Measurements from ENCODE around the gene CHURC1. TPM values are rescaled to one million over a fixed set of nuclear protein-coding genes. Genes with fewer than 3 reads are reported as not detected.
A peak's percentile ranks its signal among the peaks of the same experiment; 100 is the strongest.

Gene CHURC1
- total and polyA plus RNA-seq, 2 experiments from 2014 or later: 42.0 to 218 TPM

DNA sequence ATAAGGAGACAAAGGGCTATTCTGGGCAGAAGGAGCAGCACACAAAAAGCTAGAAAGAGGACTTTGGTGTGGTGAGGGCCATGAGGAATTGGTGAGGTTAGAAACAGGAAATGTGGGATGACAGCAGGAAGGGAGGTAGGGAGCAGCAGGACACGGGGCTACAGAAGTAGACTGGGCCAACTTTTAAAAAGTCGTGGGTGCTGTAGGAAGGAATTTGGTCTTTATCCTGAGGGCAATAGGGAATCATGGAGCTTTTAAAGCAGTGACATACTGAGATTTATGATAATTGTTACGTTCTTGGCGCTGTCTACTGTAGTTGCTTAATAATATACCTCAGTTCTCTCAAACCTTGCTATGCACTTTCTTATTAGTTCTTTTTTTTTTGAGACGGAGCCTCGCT is 8.2 kb upstream of the CHURC1 start:
- H3K4me1 ChIP-seq (ENCODE audit: insufficient read depth): no peaks in the 10 kb centered on the region
- no peaks in the 10 kb centered on the region for H3K4me1 Mint-ChIP-seq
- no peaks in the 10 kb centered on the region for H3K27me3 ChIP-seq (ENCODE audit: insufficient read depth)
- no peak overlapping the region for H3K27ac ChIP-seq (ENCODE audit: low read depth)
- H3K4me3 Mint-ChIP-seq: no peak overlapping the region
- H3F3A ChIP-seq (replicated peaks; ENCODE audit: low read depth): no peaks in the 10 kb centered on the region
- H3K27ac Mint-ChIP-seq: no peak overlapping the region
- no peak overlapping the region for H2AFZ ChIP-seq
- no peaks in the 10 kb centered on the region for H3K36me3 Mint-ChIP-seq (ENCODE audit: low read depth)
- TF ChIP-seq NANOG (IDR thresholded peaks at IDR 0.05; ENCODE audit: borderline replicate concordance) (no peak), STAT1 (IDR thresholded peaks at IDR 0.05; ENCODE audit: unreplicated experiment) (no peak)
- TF ChIP-seq, protein P1, sequence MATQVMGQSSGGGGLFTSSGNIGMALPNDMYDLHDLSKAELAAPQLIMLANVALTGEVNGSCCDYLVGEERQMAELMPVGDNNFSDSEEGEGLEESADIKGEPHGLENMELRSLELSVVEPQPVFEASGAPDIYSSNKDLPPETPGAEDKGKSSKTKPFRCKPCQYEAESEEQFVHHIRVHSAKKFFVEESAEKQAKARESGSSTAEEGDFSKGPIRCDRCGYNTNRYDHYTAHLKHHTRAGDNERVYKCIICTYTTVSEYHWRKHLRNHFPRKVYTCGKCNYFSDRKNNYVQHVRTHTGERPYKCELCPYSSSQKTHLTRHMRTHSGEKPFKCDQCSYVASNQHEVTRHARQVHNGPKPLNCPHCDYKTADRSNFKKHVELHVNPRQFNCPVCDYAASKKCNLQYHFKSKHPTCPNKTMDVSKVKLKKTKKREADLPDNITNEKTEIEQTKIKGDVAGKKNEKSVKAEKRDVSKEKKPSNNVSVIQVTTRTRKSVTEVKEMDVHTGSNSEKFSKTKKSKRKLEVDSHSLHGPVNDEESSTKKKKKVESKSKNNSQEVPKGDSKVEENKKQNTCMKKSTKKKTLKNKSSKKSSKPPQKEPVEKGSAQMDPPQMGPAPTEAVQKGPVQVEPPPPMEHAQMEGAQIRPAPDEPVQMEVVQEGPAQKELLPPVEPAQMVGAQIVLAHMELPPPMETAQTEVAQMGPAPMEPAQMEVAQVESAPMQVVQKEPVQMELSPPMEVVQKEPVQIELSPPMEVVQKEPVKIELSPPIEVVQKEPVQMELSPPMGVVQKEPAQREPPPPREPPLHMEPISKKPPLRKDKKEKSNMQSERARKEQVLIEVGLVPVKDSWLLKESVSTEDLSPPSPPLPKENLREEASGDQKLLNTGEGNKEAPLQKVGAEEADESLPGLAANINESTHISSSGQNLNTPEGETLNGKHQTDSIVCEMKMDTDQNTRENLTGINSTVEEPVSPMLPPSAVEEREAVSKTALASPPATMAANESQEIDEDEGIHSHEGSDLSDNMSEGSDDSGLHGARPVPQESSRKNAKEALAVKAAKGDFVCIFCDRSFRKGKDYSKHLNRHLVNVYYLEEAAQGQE (IDR thresholded peaks at IDR 0.05; ENCODE audit: unreplicated experiment): no peak
- no peak overlapping the region for H3K4me2 ChIP-seq
- H4K20me1 ChIP-seq (replicated peaks; ENCODE audit: insufficient read depth): no peaks in the 10 kb centered on the region
- no peak overlapping the region for H3K4me3 ChIP-seq
- no peaks in the 10 kb centered on the region for H3K79me2 ChIP-seq (replicated peaks; ENCODE audit: insufficient read depth)
- ATAC-seq (no peak), DNase-seq (ENCODE audit: low spot score) (no peak)
- no peaks in the 10 kb centered on the region for H3K27me3 Mint-ChIP-seq (ENCODE audit: insufficient read depth, low read depth, poor library complexity)
- H3K9me3 Mint-ChIP-seq: no peaks in the 10 kb centered on the region
- H3K9me2 ChIP-seq (ENCODE audit: insufficient read depth): 0 out of 2 replicates have a peak, but pooled peaks cover 5% of the 10 kb centered on the region
- no peaks in the 10 kb centered on the region for H3K36me3 ChIP-seq (ENCODE audit: insufficient read depth)

DNA sequence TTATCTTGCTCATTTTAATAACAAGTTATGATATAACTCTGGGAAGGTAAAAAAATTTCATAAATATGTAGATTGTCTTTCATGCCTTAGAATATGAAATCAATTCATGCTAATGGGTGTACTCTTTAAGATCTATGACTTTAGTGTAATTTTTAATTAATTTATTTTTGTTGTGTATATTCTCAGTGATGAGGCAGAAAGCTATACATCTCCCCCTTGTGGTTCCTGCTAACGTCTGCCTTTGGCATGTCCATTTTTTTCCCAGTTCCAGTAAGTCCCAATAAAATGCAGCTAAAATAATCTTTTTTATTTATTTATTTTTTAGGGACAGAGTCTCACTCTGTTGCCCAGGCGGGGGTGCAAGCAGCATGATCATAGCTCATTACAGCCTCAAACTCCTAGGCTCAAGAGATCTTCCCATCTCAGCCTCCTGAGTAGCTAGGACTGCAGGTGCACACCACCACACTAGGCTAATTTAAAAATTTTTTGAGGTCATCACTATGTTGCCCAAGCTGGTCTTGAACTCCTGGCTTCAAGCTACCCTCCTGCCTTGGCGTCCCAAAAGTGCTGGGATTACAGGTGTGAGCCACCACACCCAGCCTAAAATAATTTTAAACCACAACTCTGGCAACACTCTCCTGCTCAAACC is 3.3 kb upstream of the CHURC1 start:
- no peak overlapping the region for H3K4me2 ChIP-seq
- no peaks in the 10 kb centered on the region for H3K36me3 Mint-ChIP-seq (ENCODE audit: low read depth)
- peaks cover 5% of the 10 kb centered on the region for H3K27me3 Mint-ChIP-seq (ENCODE audit: insufficient read depth, low read depth, poor library complexity)
- H3F3A ChIP-seq (replicated peaks; ENCODE audit: low read depth): no peaks in the 10 kb centered on the region
- H3K27ac Mint-ChIP-seq: no peak overlapping the region
- ATAC-seq: no peak
- TF ChIP-seq, protein P1 (IDR thresholded peaks at IDR 0.05; ENCODE audit: unreplicated experiment): no peak
- TF ChIP-seq, protein P2, sequence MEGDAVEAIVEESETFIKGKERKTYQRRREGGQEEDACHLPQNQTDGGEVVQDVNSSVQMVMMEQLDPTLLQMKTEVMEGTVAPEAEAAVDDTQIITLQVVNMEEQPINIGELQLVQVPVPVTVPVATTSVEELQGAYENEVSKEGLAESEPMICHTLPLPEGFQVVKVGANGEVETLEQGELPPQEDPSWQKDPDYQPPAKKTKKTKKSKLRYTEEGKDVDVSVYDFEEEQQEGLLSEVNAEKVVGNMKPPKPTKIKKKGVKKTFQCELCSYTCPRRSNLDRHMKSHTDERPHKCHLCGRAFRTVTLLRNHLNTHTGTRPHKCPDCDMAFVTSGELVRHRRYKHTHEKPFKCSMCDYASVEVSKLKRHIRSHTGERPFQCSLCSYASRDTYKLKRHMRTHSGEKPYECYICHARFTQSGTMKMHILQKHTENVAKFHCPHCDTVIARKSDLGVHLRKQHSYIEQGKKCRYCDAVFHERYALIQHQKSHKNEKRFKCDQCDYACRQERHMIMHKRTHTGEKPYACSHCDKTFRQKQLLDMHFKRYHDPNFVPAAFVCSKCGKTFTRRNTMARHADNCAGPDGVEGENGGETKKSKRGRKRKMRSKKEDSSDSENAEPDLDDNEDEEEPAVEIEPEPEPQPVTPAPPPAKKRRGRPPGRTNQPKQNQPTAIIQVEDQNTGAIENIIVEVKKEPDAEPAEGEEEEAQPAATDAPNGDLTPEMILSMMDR (conservative IDR thresholded peaks at IDR 0.05; ENCODE audit: low read depth in 2 of 2): peak; percentile 72 to 79
- no peak overlapping the region for H3K4me3 Mint-ChIP-seq
- H2AFZ ChIP-seq: no peak overlapping the region
- no peaks in the 10 kb centered on the region for H3K9me3 Mint-ChIP-seq
- H3K4me1 ChIP-seq (ENCODE audit: insufficient read depth): peaks cover 9% of the 10 kb centered on the region; the same call in 1 of the 2 replicates
- no peaks in the 10 kb centered on the region for H3K36me3 ChIP-seq (ENCODE audit: insufficient read depth)
- peak; percentile 70 for DNase-seq (ENCODE audit: low spot score)
- H3K9me2 ChIP-seq (ENCODE audit: insufficient read depth): no peaks in the 10 kb centered on the region
- H3K27me3 ChIP-seq (ENCODE audit: insufficient read depth): no peaks in the 10 kb centered on the region
- no peak overlapping the region for H3K4me3 ChIP-seq
- H3K4me1 Mint-ChIP-seq: peaks cover 13% of the 10 kb centered on the region
- no peak overlapping the region for H3K27ac ChIP-seq (ENCODE audit: low read depth)
- H4K20me1 ChIP-seq (replicated peaks; ENCODE audit: insufficient read depth): no peaks in the 10 kb centered on the region
- H3K79me2 ChIP-seq (replicated peaks; ENCODE audit: insufficient read depth): peaks cover 14% of the 10 kb centered on the region
